GM23338 (cell line): Measurements from ENCODE around the gene ASXL2. TPM values are rescaled to one million over a fixed set of nuclear protein-coding genes. Genes with fewer than 3 reads are reported as not detected.

Source experiments
- ATAC-seq: fragments of 200-7000 bp; cut with Tn5 transposase; 3 replicates; pipeline ENCODE4 v1.9.1; 2020
- DNase-seq: peaks from one replicate; pipeline ENCODE4 v3.0.0-alpha.2; 2015; ENCODE audit warnings: low spot score
- H2AFZ ChIP-seq: fragments of 200-600 bp; sonication (generic); 2 replicates; pipeline ENCODE4 v1.8.0; 2016; ENCODE audit warnings: antibody characterized with exemption, mild to moderate bottlenecking, moderate library complexity
- H3F3A ChIP-seq: fragments of 200-600 bp; sonication (generic); replicated peaks from 2 replicates; pipeline ENCODE4 v1.8.0; 2017; ENCODE audit warnings: antibody characterized with exemption, mixed run types, low read depth
- H3K27ac ChIP-seq: fragments of 200-600 bp; sonication (generic); 2 replicates; pipeline ENCODE4 v1.6.1; 2016; ENCODE audit warnings: low read depth
- H3K27me3 ChIP-seq: fragments of 200-600 bp; sonication (generic); 2 replicates; pipeline ENCODE4 v1.8.0; 2016; ENCODE audit warnings: mild to moderate bottlenecking, mixed run types, moderate library complexity; ENCODE audit not compliant: insufficient read depth
- H3K36me3 ChIP-seq: fragments of 200-600 bp; sonication (generic); 2 replicates; pipeline ENCODE4 v1.8.0; 2016; ENCODE audit warnings: mild to moderate bottlenecking; ENCODE audit not compliant: insufficient read depth
- H3K4me1 ChIP-seq: fragments of 200-600 bp; sonication (generic); 2 replicates; pipeline ENCODE4 v1.8.0; 2016; ENCODE audit warnings: mild to moderate bottlenecking, moderate library complexity; ENCODE audit not compliant: insufficient read depth
- H3K4me2 ChIP-seq: fragments of 200-600 bp; sonication (generic); 2 replicates; pipeline ENCODE4 v1.7.1; 2017; ENCODE audit warnings: mixed run types
- H3K4me3 ChIP-seq: fragments of 200-600 bp; sonication (generic); 2 replicates; pipeline ENCODE4 v1.6.1; 2016; ENCODE audit warnings: mixed run types
- H3K79me2 ChIP-seq: fragments of 200-600 bp; sonication (generic); replicated peaks from 2 replicates; pipeline ENCODE4 v1.8.0; 2017; ENCODE audit warnings: mild to moderate bottlenecking; ENCODE audit not compliant: insufficient read depth
- H3K9me2 ChIP-seq: fragments of 200-600 bp; sonication (generic); 2 replicates; pipeline ENCODE4 v1.8.0; 2017; ENCODE audit not compliant: insufficient read depth
- H4K20me1 ChIP-seq: fragments of 200-600 bp; sonication (generic); replicated peaks from 2 replicates; pipeline ENCODE4 v1.8.0; 2017; ENCODE audit warnings: mild to moderate bottlenecking; ENCODE audit not compliant: insufficient read depth
- H3K27ac Mint-ChIP-seq: 2 replicates; pipeline ENCODE4 v1.8.0; 2020; ENCODE audit warnings: inconsistent platforms, mild to moderate bottlenecking, moderate library complexity, mixed read lengths
- H3K27me3 Mint-ChIP-seq: 3 replicates; pipeline ENCODE4 v1.8.0; 2022; ENCODE audit warnings: low read depth, mild to moderate bottlenecking, moderate library complexity, mixed read lengths, inconsistent platforms; ENCODE audit not compliant: insufficient read depth, poor library complexity
- H3K36me3 Mint-ChIP-seq: 3 replicates; pipeline ENCODE4 v1.8.0; 2021; ENCODE audit warnings: low read depth, mild to moderate bottlenecking, inconsistent platforms, moderate library complexity, mixed read lengths
- H3K4me1 Mint-ChIP-seq: 3 replicates; pipeline ENCODE4 v1.8.0; 2020; ENCODE audit warnings: mild to moderate bottlenecking, inconsistent platforms, mixed read lengths
- H3K4me3 Mint-ChIP-seq: 3 replicates; pipeline ENCODE4 v1.8.0; 2021; ENCODE audit warnings: moderate library complexity, mild to moderate bottlenecking, inconsistent platforms, mixed read lengths
- H3K9me3 Mint-ChIP-seq: 3 replicates; pipeline ENCODE4 v1.8.0; 2020; ENCODE audit warnings: moderate library complexity, mild to moderate bottlenecking, inconsistent platforms, mixed read lengths
- CREB1 ChIP-seq: fragments of 250-450 bp; sonication (Bioruptor Pico); IDR thresholded peaks from 2 replicates; pipeline ENCODE4 v1.5.0; 2020; ENCODE audit warnings: low read depth, mild to moderate bottlenecking, moderate library complexity
- ETS1 ChIP-seq: IDR thresholded peaks from 2 replicates; pipeline ENCODE4 v1.6.1; 2016; ENCODE audit warnings: antibody characterized with exemption
- NANOG ChIP-seq: IDR thresholded peaks from 2 replicates; pipeline ENCODE4 v1.6.1; 2016; ENCODE audit warnings: antibody characterized with exemption, borderline replicate concordance
- ZNF462 ChIP-seq: fragments of 250-450 bp; sonication (Bioruptor Pico); IDR thresholded peaks from 2 replicates; pipeline ENCODE4 v1.5.0; 2020; ENCODE audit warnings: mild to moderate bottlenecking, moderate library complexity
- polyA plus RNA-seq: library from polyadenylated mRNA; unstranded; fragments of >200 nt; fragmentation: Nextera tagmentation; extraction: Ambion mirVana; gene quantifications from 2 replicates; pipeline ENCODE4 v1.2.1, GENCODE V29; 2016
- total RNA-seq: library from RNA; depleted of rRNA; stranded (reverse); fragments of >200 nt; shearing (Covaris generic); gene quantifications from 2 replicates; pipeline ENCODE4 v1.2.3, GENCODE V29; 2014

ASXL2 gene
- total and polyA plus RNA-seq, 2 experiments from 2014 or later: 7.0 to 21.8 TPM

- no peak for TF ChIP-seq ETS1
- TF ChIP-seq NANOG: no peak
Measured at GRCh38 chr2:25814681-25815080, 63.6 kb downstream of the ASXL2 start (continued).

GRCh38 chr2:25810428-25810827 is 67.9 kb downstream of the ASXL2 start:
- Mint-ChIP-seq H3K4me1 (peaks cover 7% of the 10 kb centered on the region; the same call in 2 of the 3 replicates), H3K9me3 (no peaks in the 10 kb centered on the region), H3K27ac (no peak overlapping the region), H3K27me3 (peaks cover 2% of the 10 kb centered on the region), H3K4me3 (no peak overlapping the region), H3K36me3 (peaks cover 7% of the 10 kb centered on the region; the same call in 2 of the 3 replicates)
- H3F3A ChIP-seq: no peaks in the 10 kb centered on the region
- H3K4me2 ChIP-seq: no peak overlapping the region
- H3K4me3 ChIP-seq: no peak overlapping the region
- DNase-seq (no peak), ATAC-seq (no peak)
- H4K20me1 ChIP-seq: peaks cover 3% of the 10 kb centered on the region; the same call in 1 of the 2 replicates
- no peak overlapping the region for H3K27ac ChIP-seq
- H3K9me2 ChIP-seq: no peaks in the 10 kb centered on the region
- H3K4me1 ChIP-seq: peaks cover 2% of the 10 kb centered on the region; the same call in 1 of the 2 replicates
- peaks cover 8% of the 10 kb centered on the region for H3K36me3 ChIP-seq
- no peaks in the 10 kb centered on the region for H3K27me3 ChIP-seq
- no peak overlapping the region for H2AFZ ChIP-seq
- TF ChIP-seq ZNF462 (CRISPR knock-in tag): no peak
- TF ChIP-seq CREB1 (CRISPR knock-in tag): no peak
- H3K79me2 ChIP-seq: peaks cover 21% of the 10 kb centered on the region
